ENCODE results near the gene EPM2A.

GRCh38 chr6:145699462-145699861 is 35.9 kb downstream of the EPM2A start:
- no peak for TF ChIP-seq CTCF (IDR thresholded peaks at IDR 0.05)
- no peak for TF ChIP-seq POLR2A (IDR thresholded peaks at IDR 0.05)
